ENCODE results near the gene PTPRM.

PTPRM gene

DNA sequence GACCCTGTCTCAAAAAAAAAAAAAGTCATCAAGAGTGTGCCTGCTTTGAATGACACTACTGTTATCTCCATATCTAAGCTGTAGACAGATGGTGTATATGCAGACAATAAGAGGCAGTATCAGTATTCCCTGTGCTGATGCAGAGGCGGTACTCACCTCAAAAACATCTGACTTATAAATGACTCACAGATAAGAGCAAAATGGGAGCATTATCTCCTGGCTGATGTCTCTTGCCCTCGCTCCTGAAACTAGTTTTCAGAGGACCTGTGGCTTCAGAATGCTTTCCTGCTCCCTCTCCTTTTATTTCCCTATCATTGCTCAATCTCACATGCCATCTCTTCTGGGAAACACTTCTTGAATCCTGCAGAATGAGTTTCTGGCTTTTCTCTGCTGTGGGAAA lies 289.6 kb downstream of the PTPRM start:
- DNase-seq (ENCODE audit: low read depth): no peak

DNA sequence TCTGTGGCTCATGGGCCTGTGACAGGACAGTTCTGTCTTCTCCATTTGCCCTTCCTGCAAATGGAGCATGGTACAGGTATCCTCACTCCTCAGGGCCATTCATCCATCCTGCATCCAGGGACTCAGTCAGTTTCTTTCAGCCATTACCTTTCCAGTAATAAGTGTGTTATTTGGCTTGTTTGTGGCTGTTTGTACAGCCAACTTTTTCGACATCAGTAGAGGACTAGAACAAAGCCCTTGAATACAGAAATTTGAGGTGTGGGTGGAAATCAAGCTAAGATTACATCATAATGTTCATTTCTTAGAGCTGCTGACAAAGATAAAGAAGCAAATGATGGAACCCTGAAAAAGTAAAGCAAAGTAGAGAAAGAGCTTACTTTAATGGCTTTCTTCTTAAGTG lies 290.4 kb downstream of the PTPRM start:
- DNase-seq (ENCODE audit: low read depth): no peak

DNA sequence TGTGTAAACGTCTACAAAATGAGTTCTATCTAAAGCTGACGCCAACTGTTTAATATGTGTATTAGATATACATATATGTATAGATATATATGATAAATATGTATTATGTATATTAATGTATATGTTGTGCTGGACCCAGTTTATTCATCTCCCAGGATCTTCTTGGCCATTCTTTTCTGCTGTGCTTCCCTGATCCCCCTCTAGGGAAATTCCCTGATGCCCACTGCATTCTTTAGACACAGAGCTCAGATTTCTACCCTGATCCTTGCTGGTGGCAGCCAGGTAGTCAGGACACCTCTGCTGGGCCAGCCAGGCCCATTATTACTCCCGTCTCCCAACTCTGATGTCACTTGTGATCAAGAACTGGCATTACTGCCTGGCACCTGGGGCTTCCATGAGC lies 292.0 kb downstream of the PTPRM start:
- no peak for DNase-seq (ENCODE audit: low read depth)

DNA sequence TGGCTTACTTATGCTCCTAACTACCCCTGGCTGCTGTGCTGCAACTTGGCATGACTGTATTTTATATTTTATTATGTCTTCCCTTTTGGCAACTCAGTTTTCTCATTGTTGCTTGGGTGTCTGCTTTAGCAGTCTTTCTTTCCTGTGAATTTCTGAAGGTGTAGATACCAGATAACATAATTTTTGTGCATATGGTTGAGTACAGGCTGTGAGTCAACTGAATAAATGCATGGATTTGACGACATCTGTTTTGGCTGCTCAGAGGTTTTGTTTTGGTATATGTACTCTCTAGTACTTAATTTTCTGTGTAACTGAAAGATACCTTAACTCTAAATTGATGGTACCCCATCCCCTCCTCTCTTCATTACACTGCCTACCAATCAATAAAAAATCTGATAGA lies 303.1 kb downstream of the PTPRM start:
- no peak for DNase-seq (ENCODE audit: low read depth)

DNA sequence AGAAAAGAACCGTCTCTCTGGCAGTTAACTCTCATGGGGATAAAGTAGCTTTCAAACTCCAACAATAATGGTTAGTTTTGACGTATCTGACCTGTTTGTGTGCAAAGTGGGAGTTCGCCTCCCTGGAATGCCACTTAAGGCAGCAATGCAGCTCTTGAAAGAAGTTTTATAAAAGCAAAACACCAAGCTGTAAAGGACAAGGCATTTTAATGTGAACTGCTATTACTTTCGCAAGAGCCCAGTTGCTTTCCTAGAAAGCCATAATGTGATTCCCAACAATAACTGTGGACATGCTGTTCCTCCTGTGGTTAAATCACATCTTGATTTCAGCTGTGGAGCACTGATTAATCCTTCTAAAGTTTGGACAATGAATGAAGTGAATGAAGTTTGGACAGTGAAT lies 303.7 kb downstream of the PTPRM start:
- no peak for DNase-seq (ENCODE audit: low read depth)

DNA sequence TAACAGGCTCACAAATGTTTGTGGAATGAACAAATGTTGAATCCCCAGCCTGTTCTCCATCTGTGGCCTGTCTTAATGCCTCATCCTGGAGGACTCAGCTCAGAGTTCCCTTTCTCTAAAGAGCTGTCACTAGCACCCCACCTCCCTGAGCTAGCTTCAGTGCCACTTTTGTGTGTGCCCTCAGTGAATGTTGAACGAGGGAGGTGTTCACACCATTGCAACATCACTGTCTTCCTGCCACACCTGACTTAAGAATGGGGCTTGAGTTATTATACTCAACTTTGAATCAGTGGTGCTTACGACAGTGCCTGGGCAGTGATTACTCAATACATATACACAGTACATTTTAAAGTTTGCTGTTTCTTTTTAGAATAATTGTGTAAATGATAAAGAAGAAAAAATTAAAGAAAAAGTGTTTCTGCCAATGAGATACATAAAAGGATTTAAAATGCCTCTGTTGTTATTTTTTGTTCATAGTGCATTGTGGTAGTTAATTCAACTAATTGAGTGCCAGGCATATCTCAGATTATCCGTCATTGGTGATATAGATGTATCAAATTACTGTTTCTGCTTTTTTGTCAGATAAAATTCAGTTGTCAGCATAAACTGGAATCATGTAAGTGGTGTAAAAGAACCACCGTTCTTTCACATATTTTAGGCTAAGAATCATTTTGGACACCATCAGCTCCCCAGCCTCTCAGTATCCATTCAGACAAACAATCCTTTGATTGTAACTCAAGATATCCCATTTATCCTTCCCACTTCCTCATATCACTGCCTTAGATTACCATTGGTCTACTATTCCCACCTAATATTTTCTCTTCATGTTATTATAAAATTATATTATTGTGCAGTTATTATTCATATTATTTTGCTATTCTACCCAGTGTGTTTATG lies 304.7 kb downstream of the PTPRM start:
- DNase-seq (ENCODE audit: low read depth): no peak

DNA sequence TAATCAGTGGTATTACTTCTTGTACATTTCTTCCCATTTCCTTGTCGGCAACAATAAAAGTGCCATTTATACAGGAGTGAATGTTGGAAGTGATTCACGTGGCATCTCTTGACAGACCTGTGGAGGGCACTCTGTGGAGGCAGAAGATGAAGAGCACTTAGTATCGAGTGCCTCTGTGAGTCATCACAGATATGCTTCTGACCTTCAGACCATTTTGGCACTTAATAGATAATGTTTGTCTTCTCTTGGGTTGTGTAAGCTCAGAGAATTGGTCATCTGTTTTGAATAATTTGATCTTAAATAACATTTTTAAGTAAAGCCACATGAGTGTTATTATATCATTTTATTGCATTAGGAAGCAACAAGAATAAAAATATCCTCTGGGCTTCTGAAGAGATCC lies 305.5 kb downstream of the PTPRM start:
- no peak for DNase-seq (ENCODE audit: low read depth)

DNA sequence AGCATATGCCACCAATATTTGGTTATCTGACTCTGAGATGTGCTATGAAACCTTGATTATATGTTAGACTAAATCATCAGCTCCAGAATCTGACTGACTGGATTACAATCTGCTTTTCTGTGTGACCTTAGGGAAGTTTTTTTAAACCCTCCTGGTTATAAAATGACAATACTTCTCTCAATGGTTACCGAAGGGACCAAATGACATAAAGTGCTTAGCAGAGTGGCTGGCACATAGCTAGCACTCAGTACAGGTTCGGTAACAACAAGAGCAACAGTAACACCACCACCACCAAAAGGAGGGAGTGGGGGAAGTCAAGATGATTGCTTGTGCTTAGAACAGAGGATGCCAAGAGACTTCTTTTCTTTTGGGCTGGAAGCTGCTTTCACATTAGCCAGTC lies 306.2 kb downstream of the PTPRM start:
- no peak for DNase-seq (ENCODE audit: low read depth)

DNA sequence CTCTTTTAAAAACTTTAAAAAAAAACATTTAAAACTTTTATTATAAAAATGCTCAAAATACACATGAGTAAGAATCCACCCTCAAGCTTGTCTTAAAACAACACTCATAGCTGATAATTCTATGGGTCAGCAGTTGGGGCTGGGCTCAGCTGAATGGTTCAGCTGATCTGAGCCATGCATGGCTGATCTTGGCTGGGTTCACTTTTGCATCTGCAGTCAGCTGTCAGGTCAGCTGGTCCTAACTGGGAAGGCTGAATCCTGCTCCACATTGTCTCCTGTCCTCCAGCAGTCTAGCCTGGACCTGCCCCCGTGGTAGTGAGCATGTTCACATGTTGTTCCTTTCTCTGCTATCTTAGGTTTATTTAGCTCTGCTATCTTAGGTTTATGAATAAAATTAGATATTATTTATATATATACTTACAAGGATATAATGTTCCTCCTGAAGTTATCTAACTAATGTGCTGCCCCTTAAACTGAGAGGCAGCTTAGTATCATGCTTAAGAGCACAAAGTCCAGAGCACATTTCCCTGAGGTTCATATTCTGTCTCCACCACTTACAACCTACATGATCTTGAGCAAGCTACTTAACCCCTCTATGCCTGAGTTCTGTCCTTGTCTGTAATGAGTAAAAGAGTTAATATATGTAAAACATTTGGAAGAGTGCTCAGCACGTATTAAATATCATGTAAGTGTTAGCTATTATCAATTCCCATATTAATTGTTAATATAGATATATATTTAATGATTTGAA lies 309.4 kb downstream of the PTPRM start:
- no peak for DNase-seq (ENCODE audit: low read depth)

DNA sequence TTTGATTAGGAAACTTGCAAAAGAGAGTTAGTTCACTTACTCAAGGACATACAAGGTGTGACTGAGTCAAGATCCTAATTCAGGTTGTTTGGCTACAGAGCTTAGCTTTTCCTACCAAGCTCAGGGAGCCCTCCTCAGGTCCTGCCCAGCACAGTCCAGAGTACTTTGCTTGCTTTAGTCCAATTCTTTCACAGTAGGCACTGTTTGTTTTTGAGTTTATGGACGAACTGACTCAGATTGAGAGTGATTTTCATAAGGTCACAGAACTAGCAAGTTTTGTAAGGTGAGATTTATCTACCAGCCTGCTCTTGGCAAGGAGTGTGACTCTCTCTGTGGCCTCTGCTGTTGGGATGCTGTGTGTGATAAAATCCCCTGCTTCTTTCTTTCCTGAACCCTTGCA lies 310.5 kb downstream of the PTPRM start:
- DNase-seq (ENCODE audit: low read depth): no peak

DNA sequence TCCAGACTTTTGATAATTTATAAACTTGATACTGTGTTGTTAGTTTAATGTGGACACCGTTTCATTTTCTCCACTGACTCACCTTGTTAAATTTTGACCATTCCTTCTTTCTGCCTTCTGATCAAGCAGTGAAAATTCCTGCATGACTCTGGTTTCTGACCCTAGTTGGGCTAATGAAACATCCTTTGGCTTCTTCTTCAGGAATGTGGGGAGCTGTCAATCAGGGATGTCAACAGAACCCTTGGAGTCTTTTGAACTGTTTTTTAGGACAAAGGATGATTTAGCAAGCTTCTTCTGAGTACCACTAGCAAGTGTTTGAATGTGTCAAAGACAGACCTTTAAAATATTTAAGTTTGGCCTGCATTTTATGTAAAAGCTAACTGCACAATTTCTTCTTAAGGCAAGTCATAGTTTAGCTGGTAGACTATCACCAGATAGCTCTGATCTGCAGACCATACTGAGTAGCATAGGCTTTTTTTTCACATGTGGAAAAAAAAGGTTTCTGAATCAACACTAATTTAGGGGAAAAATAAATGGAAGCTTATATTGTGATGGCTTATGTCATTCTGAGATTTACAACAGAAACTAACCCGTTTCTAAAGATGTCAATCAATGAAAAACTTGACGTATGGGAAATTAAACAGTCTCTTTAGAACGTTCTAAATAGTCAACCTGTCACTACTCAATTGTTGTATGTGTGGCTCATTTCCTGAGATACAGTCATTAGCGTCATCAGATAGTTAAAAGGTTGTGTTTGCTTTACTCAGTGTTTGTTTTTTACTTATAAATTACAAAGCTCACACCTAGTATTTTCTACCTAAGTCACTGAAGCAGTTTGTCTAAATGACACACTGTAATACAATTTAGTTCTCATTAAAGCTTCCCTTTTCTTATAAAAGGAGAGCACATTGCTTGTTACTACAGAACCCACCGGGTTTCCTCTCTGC lies 311.4 kb downstream of the PTPRM start:
- no peak for DNase-seq (ENCODE audit: low read depth)

DNA sequence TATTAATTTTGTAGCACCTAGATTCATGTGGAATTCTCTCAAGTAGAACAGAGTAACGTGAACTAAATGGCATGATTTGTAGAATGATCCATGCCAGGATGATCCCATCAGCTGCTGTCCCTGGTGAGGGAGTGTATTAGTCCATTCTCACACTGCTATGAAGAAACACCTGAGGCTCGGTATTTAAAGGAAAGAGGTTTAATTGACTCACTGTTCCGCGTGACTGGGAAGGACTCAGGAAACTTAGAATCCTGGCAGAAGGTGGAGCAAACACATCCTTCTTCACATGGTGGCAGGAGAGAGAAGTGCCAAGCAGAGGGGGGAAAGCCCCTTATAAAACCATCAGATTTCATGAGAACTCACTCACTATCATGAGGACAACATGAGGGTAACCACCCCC lies 312.6 kb downstream of the PTPRM start:
- no peak for DNase-seq (ENCODE audit: low read depth)

DNA sequence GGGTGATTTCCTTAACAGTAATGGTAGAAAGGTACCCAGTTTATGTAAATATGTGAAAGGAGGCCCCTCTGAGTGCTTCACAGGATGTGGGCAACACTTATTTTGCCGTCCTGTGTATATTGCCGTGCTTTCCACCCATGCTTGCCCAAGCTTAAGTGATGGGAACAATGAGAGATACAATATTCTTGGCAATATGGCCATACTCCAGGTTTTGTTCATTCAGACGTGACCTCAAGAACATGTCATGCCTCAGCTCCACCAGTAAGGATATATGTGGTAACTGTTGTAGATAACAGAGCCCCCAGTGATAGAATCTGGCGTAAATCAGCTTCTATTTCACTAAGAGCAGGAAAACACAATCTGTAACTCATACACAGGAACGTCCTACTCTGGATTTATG lies 318.7 kb downstream of the PTPRM start:
- no peak for DNase-seq (ENCODE audit: low read depth)

DNA sequence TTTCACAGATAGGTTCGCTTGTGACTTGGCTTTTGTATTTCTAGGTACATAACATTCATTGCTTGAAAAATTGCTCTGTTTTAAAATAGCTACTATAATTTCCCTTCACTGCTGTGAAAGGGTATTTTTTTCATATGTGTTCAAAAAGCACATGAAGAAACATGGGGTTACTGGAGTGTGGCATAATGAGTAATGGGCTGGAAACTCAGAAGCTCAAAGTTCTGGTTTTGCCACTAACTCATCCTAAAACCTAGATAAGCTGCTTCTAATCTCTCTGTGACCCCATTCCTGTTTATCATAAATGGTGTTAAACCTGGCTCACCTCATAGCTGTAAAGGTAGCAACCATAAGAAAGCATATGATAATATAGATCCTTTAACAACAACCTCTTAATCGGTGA lies 319.3 kb downstream of the PTPRM start:
- no peak for DNase-seq (ENCODE audit: low read depth)

DNA sequence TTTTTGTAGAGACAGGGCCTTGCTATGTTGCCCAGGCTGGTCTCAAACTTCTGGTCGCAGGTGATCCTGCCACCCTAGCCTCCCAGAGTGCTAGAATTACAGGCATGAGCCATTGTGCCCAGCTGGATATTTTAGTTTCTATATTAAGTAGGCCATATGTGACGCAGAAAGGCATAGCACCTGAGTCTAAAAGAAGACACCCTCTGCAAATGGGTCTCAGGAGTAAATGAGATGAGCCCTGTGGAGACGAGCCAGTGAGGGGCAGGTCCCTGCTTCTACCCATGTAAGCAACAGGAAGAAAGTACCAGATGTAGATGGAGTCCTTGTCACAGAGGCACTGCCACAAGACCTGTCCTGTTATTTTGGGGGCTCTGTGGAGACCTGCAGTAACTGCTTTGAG lies 322.4 kb downstream of the PTPRM start:
- DNase-seq (ENCODE audit: low read depth): no peak

DNA sequence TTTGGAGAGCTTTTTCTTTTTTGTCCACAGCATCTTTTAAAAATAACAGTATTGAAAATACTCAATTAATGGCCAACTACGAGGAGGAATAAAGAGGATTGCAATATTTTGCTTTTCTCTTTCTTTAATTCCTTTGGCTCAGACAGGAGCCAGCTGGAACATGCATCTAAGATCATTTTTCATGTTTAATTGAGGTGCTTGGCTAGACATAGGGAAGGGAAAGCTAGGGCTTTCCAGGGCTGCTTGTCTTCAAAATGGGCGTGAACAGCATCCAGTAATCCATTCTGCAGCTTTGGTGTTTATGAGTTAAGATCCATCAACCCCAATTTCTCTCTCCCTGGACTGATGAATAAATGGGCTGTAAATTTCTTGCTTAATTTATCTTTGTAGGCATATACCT lies 323.0 kb downstream of the PTPRM start:
- no peak for DNase-seq (ENCODE audit: low read depth)

DNA sequence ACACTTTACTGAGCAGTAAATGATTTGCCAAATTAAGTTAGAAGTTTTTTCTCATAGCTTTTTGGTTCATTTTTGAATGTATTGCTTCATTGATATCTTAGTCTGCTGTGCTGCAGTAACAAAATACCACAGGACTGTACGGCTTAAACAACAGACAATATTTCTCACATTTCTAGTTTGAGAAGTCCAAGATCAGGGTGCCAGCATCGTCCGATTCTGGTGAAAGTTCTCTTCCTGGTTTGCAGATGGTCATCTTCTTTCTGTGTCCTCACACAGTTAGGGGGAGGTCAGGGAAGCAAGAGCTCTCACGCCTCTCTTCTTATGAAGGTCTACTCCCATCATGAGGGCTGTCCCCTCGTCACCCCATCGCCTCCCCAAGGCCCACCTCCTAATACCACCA lies 325.4 kb downstream of the PTPRM start:
- DNase-seq (ENCODE audit: low read depth): no peak

DNA sequence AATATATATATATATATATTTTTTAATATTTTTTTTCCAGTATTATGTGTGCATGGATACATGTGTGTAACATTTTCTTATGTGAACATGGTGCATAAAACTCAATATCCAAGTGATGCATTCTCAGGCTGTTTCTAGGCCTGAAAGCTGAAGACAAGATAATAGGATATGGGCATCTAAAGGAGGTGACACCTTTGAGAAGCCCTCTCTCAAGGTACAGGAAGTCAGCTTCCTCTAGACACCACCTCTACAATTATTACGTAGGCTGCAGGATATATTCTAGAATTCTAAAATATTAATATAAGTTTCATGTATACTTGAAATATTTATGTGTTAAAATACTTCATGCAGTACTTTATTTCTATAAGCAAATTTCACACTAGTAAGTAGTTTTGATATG lies 327.5 kb downstream of the PTPRM start:
- no peak for DNase-seq (ENCODE audit: low read depth)

DNA sequence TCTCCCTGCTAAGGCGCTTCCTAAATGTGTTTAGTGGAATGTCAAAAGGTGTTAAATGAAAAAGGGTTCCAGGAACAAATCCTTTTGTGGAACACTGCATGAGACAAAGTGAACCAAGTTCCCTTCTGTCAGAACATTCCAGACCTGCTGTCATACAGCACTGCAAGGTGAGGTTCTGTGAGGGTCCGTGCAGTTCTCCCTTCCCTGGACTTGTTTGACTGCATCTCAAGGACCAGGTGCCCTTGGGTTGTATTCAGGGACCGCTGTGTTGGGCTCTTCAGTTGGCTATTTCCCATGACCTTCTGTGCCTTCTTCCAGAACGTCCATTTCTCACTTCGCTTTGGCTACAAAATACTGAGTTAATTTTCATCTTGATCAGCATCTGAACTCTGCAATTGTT lies 328.2 kb downstream of the PTPRM start:
- no peak for DNase-seq (ENCODE audit: low read depth)

DNA sequence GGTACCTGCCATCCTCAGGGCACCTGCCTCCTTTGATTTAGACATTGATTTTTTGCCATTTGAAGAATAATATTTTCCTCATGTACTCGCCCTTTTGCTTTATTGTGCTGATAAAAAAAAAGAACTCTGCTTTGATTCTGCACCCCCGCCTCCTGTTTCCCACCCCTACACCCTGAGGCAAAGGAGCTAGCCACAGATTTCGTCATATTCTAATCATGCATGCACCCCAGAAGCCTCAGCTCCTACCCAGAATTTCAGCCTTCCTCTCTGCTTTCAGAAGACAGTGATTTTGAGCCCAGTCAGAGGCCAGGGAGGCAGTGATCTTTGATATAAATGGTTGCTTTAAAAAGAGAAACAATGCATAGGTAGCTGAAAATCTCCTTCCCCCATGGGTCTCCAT lies 329.0 kb downstream of the PTPRM start:
- no peak for DNase-seq (ENCODE audit: low read depth)

DNA sequence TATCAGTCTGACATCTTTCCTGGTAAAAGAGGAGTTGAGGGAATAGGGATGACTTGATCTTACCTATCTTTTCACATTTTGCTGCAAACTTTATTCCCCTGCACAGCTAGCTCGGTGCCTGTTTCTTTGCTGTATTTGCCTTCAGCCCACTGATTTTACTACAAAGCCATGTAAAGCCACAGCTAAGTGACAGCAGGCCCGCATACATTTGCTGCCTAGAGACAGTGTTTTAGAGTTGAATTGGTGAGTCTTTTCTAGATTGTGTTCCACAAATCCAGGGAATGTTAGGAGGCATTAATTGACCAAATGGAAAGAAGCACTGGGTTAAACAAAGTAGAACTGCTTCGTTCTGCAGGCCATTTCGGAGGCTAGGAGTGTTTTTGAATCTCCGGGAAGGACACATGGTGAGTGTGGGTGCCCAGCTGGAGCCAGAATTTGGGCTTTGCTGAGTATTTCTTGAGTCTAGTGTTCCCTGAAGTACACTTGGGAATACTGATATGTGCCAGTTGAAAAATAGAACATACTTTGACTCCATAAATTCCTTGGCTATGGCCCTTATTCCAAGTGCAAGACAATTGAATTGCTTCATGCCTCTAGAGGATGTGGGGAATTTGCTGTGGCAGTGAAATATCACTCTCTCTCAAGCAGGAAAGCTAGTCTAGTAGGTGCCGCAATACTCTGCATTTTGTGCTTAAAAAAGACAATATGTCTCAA lies 329.8 kb downstream of the PTPRM start:
- DNase-seq (ENCODE audit: low read depth): no peak

DNA sequence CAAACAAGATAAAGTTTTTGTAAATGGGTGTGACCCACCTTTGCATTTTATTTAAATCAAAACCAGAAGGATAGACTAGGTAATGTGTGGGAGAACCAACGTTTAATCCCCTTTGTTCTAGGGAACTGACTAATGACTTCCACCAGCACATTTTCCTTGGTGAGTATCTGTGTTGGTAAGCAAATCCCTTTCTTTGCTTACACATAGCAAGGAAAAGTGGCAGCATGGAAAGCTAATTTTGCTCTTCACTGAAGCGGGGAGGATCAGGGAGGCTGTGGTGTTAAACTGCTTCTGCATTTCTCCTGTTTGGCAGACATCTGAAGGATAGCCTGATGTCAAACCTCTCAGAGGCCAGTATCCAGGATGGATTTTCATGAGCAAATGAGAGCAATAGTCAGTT lies 331.1 kb downstream of the PTPRM start:
- DNase-seq (ENCODE audit: low read depth): no peak

All from stimulated activated CD8-positive, alpha-beta memory T cell treated with anti-CD3 and anti-CD28 coated beads, Interleukin-4, amount 100 ng/mL, for 24 hours (primary cell).